ENCODE data around the gene CPEB2. TPM values are rescaled to one million over a fixed set of nuclear protein-coding genes. Genes with fewer than 3 reads are reported as not detected.

The CPEB2 gene
- total RNA-seq, 5 donors from 2014 or later (not counting 1 experiment from before 2014, with no cell fraction given) = 14.8 to 32.3 (median 16.2) TPM

- Histone ChIP-seq H3K9me3 (no peaks in the 10 kb centered on the region), H3K4me3 (ENCODE audit: control insufficient read depth in 1 of 2, extremely low read depth in 1 of 2, low read length in 1 of 2) (no peak overlapping the region), H3K4me1 (ENCODE audit: control insufficient read depth in 1 of 2, extremely low read depth in 1 of 2, insufficient read depth in 2 of 2, low read length in 2 of 2) (no peaks in the 10 kb centered on the region), H3K36me3 (ENCODE audit: control insufficient read depth in 2 of 2, extremely low read depth in 1 of 2, insufficient read depth in 1 of 2, low read length in 1 of 2) (no peaks in the 10 kb centered on the region), H3K27me3 (replicated peaks in 1 of 2; ENCODE audit: control insufficient read depth in 2 of 2, extremely low read depth in 1 of 2, insufficient read depth in 2 of 2, low read length in 1 of 2) (no peaks in the 10 kb centered on the region), H3K27ac (ENCODE audit: low read length) (no peak overlapping the region)
- no peak for ATAC-seq (replicated peaks in 1 of 4)
- H3K27ac Mint-ChIP-seq = no peak overlapping the region
- ChIA-PET CTCF (no interaction called here), POLR2A (no interaction called here)
- no peaks in the 10 kb centered on the region for H3K4me1 Mint-ChIP-seq
- no peak overlapping the region for H3K4me3 Mint-ChIP-seq
- DNase-seq = no peak
- H3K36me3 Mint-ChIP-seq = no peaks in the 10 kb centered on the region
- H3K9me3 Mint-ChIP-seq = no peaks in the 10 kb centered on the region
- peaks cover 2 to 8% of the 10 kb centered on the region in 2 donors for H3K27me3 Mint-ChIP-seq
Measured at GRCh38 chr4:15109600-15109999, 107.3 kb downstream of the CPEB2 start.

- ChIA-PET POLR2A (no interaction called here), CTCF (no interaction called here)
- Histone ChIP-seq H3K9me3 (no peaks in the 10 kb centered on the region), H3K4me3 (ENCODE audit: control insufficient read depth in 1 of 2, extremely low read depth in 1 of 2, low read length in 1 of 2) (no peak overlapping the region), H3K4me1 (ENCODE audit: control insufficient read depth in 1 of 2, extremely low read depth in 1 of 2, insufficient read depth in 2 of 2, low read length in 2 of 2) (no peaks in the 10 kb centered on the region), H3K27ac (ENCODE audit: low read length) (no peak overlapping the region), H3K36me3 (ENCODE audit: control insufficient read depth in 2 of 2, extremely low read depth in 1 of 2, insufficient read depth in 1 of 2, low read length in 1 of 2) (no peaks in the 10 kb centered on the region), H3K27me3 (replicated peaks in 1 of 2; ENCODE audit: control insufficient read depth in 2 of 2, extremely low read depth in 1 of 2, insufficient read depth in 2 of 2, low read length in 1 of 2) (no peaks in the 10 kb centered on the region)
- no peaks in the 10 kb centered on the region for H3K36me3 Mint-ChIP-seq
- DNase-seq = no peak
- no peak for ATAC-seq (replicated peaks in 1 of 4)
- H3K27ac Mint-ChIP-seq = no peak overlapping the region
- H3K9me3 Mint-ChIP-seq = no peaks in the 10 kb centered on the region
- H3K27me3 Mint-ChIP-seq = peaks cover 4 to 8% of the 10 kb centered on the region in 2 donors
- no peak overlapping the region for H3K4me3 Mint-ChIP-seq
- no peaks in the 10 kb centered on the region for H3K4me1 Mint-ChIP-seq
Measured at GRCh38 chr4:15110120-15110571, 107.9 kb downstream of the CPEB2 start.

- Mint-ChIP-seq H3K4me1 (no peaks in the 10 kb centered on the region), H3K9me3 (peaks cover 9 to 12% (median 9%) of the 10 kb centered on the region in 3 donors), H3K27ac (no peak overlapping the region), H3K4me3 (no peak overlapping the region), H3K27me3 (peaks cover 20 to 21% of the 10 kb centered on the region in 2 donors), H3K36me3 (peaks cover 6% of the 10 kb centered on the region)
- ATAC-seq (replicated peaks in 1 of 4) (no peak), DNase-seq (no peak)
- Histone ChIP-seq H3K27ac (ENCODE audit: low read length) (no peak overlapping the region), H3K9me3 (no peaks in the 10 kb centered on the region), H3K4me1 (ENCODE audit: control insufficient read depth in 1 of 2, extremely low read depth in 1 of 2, insufficient read depth in 2 of 2, low read length in 2 of 2) (no peaks in the 10 kb centered on the region), H3K27me3 (replicated peaks in 1 of 2; ENCODE audit: control insufficient read depth in 2 of 2, extremely low read depth in 1 of 2, insufficient read depth in 2 of 2, low read length in 1 of 2) (peaks cover 0 to 7% of the 10 kb centered on the region in 2 experiments), H3K4me3 (ENCODE audit: control insufficient read depth in 1 of 2, extremely low read depth in 1 of 2, low read length in 1 of 2) (no peak overlapping the region), H3K36me3 (ENCODE audit: control insufficient read depth in 2 of 2, extremely low read depth in 1 of 2, insufficient read depth in 1 of 2, low read length in 1 of 2) (no peaks in the 10 kb centered on the region)
- no CpG with 5 or more reads among the region's 2 CpGs for WGBS (ENCODE audit: insufficient coverage)
- ChIA-PET POLR2A (no interaction called here), CTCF (no interaction called here)
Measured at GRCh38 chr4:15116509-15117079, 114.3 kb downstream of the CPEB2 start.

GRCh38 chr4:15117270-15117946, 115.1 kb downstream of the CPEB2 start:
- no peak overlapping the region for H3K4me3 Mint-ChIP-seq
- POLR2A ChIA-PET = no interaction called here

GRCh38 chr4:15118292-15118691, 116.0 kb downstream of the CPEB2 start:
- Mint-ChIP-seq H3K4me3 (no peak overlapping the region), H3K27ac (no peak overlapping the region), H3K4me1 (no peaks in the 10 kb centered on the region), H3K36me3 (peaks cover 6% of the 10 kb centered on the region), H3K27me3 (peaks cover 22 to 25% of the 10 kb centered on the region in 2 donors), H3K9me3 (peaks cover 9 to 12% (median 9%) of the 10 kb centered on the region in 3 donors)
- Histone ChIP-seq H3K9me3 (no peaks in the 10 kb centered on the region), H3K27ac (ENCODE audit: low read length) (no peak overlapping the region), H3K36me3 (ENCODE audit: control insufficient read depth in 2 of 2, extremely low read depth in 1 of 2, insufficient read depth in 1 of 2, low read length in 1 of 2) (no peaks in the 10 kb centered on the region), H3K4me1 (ENCODE audit: control insufficient read depth in 1 of 2, extremely low read depth in 1 of 2, insufficient read depth in 2 of 2, low read length in 2 of 2) (no peaks in the 10 kb centered on the region), H3K27me3 (replicated peaks in 1 of 2; ENCODE audit: control insufficient read depth in 2 of 2, extremely low read depth in 1 of 2, insufficient read depth in 2 of 2, low read length in 1 of 2) (peaks cover 0 to 9% of the 10 kb centered on the region in 2 experiments), H3K4me3 (ENCODE audit: control insufficient read depth in 1 of 2, extremely low read depth in 1 of 2, low read length in 1 of 2) (no peak overlapping the region)
- ChIA-PET CTCF (no interaction called here), POLR2A (no interaction called here)
- DNase-seq (no peak), ATAC-seq (replicated peaks in 1 of 4) (no peak)
- WGBS (ENCODE audit: insufficient coverage) = 55% methylated on average over 4 of the region's 4 CpGs

More at GRCh38 chr4:15117270-15117946, 115.1 kb downstream of the CPEB2 start:
- Mint-ChIP-seq H3K4me1 (no peaks in the 10 kb centered on the region), H3K36me3 (peaks cover 6% of the 10 kb centered on the region), H3K9me3 (peaks cover 9 to 12% (median 9%) of the 10 kb centered on the region in 3 donors), H3K27ac (no peak overlapping the region), H3K27me3 (peaks cover 21 to 22% of the 10 kb centered on the region in 2 donors)
- DNase-seq = no peak
- no peak overlapping the region for H3K4me3 ChIP-seq (ENCODE audit: control insufficient read depth in 1 of 2, extremely low read depth in 1 of 2, low read length in 1 of 2)
- no peaks in the 10 kb centered on the region for H3K9me3 ChIP-seq
- no peaks in the 10 kb centered on the region for H3K4me1 ChIP-seq (ENCODE audit: control insufficient read depth in 1 of 2, extremely low read depth in 1 of 2, insufficient read depth in 2 of 2, low read length in 2 of 2)
- H3K36me3 ChIP-seq (ENCODE audit: control insufficient read depth in 2 of 2, extremely low read depth in 1 of 2, insufficient read depth in 1 of 2, low read length in 1 of 2) = no peaks in the 10 kb centered on the region
- no peak for ATAC-seq (replicated peaks in 1 of 4)
- no peak overlapping the region for H3K27ac ChIP-seq (ENCODE audit: low read length)
- peaks cover 0 to 9% of the 10 kb centered on the region in 2 experiments for H3K27me3 ChIP-seq (replicated peaks in 1 of 2; ENCODE audit: control insufficient read depth in 2 of 2, extremely low read depth in 1 of 2, insufficient read depth in 2 of 2, low read length in 1 of 2)
- WGBS (ENCODE audit: insufficient coverage) = no CpG with 5 or more reads among the region's 3 CpGs
- CTCF ChIA-PET = no interaction called here
